MM.1S (cell line): ENCODE measurements around the gene CLINT1.
A peak's percentile ranks its signal among the peaks of the same experiment; 100 is the strongest.

Source experiments
- DNase-seq: peaks from one replicate; pipeline ENCODE4 v3.0.0-alpha.2; 2015
- H2AFZ ChIP-seq: fragments of 300-600 bp; sonication (generic); 2 replicates; pipeline ENCODE4 v1.6.0; 2016; ENCODE audit warnings: antibody characterized with exemption, low read length
- H3F3A ChIP-seq: fragments of 300-600 bp; sonication (generic); 2 replicates; pipeline ENCODE4 v1.6.1; 2016; ENCODE audit warnings: mild to moderate bottlenecking, antibody characterized with exemption, low read length, moderate library complexity, mixed read lengths; ENCODE audit not compliant: insufficient read depth
- H3K27ac ChIP-seq: fragments of 300-600 bp; sonication (generic); 2 replicates; pipeline ENCODE4 v1.5.1; 2016; ENCODE audit warnings: mild to moderate bottlenecking, low read length
- H3K27me3 ChIP-seq: fragments of 300-600 bp; sonication (generic); replicated peaks from 2 replicates; pipeline ENCODE4 v1.6.0; 2016; ENCODE audit warnings: low read length; ENCODE audit not compliant: insufficient read depth
- H3K36me3 ChIP-seq: fragments of 300-600 bp; sonication (generic); replicated peaks from 2 replicates; pipeline ENCODE4 v1.6.1; 2016; ENCODE audit warnings: mild to moderate bottlenecking, low read length, mixed read lengths; ENCODE audit not compliant: insufficient read depth
- H3K4me1 ChIP-seq: fragments of 300-600 bp; sonication (generic); 2 replicates; pipeline ENCODE4 v1.6.1; 2016; ENCODE audit warnings: low read length, mixed read lengths
- H3K4me2 ChIP-seq: fragments of 300-600 bp; sonication (generic); 2 replicates; pipeline ENCODE4 v1.6.0; 2016; ENCODE audit warnings: low read depth, low read length
- H3K4me3 ChIP-seq: fragments of 300-600 bp; sonication (generic); 2 replicates; pipeline ENCODE4 v1.5.1; 2016; ENCODE audit warnings: low read length, mixed read lengths
- H3K79me2 ChIP-seq: fragments of 300-600 bp; sonication (generic); 2 replicates; pipeline ENCODE4 v1.6.1; 2016; ENCODE audit warnings: mixed run types, low read length, mixed read lengths
- H3K9ac ChIP-seq: fragments of 300-600 bp; sonication (generic); 2 replicates; pipeline ENCODE4 v1.6.1; 2016; ENCODE audit warnings: low read length, mixed read lengths
- H3K9me2 ChIP-seq: fragments of 300-600 bp; sonication (generic); replicated peaks from 2 replicates; pipeline ENCODE4 v1.6.1; 2016; ENCODE audit warnings: mild to moderate bottlenecking, low read length, mixed read lengths; ENCODE audit not compliant: insufficient read depth
- H3K9me3 ChIP-seq: fragments of 300-600 bp; sonication (generic); replicated peaks from 2 replicates; pipeline ENCODE4 v1.6.1; 2016; ENCODE audit warnings: mild to moderate bottlenecking, low read length, mixed read lengths; ENCODE audit not compliant: insufficient read depth
- H4K20me1 ChIP-seq: fragments of 300-600 bp; sonication (generic); 2 replicates; pipeline ENCODE4 v1.6.1; 2016; ENCODE audit warnings: mild to moderate bottlenecking, low read length, moderate library complexity, mixed read lengths; ENCODE audit not compliant: insufficient read depth
- EZH2 ChIP-seq: fragments of 300-600 bp; sonication (generic); optimal IDR thresholded peaks from 2 replicates; pipeline ENCODE3; 2017; ENCODE audit warnings: low read depth, mild to moderate bottlenecking, antibody characterized with exemption, low read length, mixed read lengths
- EZH2phosphoT487 ChIP-seq: fragments of 300-600 bp; sonication (generic); IDR thresholded peaks from 2 replicates; pipeline ENCODE4 v1.6.1; 2018; ENCODE audit warnings: antibody characterized with exemption, low read length
- TF ChIP-seq, protein P1 (sequence below): fragments of 300-600 bp; sonication (generic); IDR thresholded peaks from 2 replicates; pipeline ENCODE4 v1.5.1; 2016; ENCODE audit warnings: antibody characterized with exemption, low read length, mixed read lengths

Gene CLINT1

DNA sequence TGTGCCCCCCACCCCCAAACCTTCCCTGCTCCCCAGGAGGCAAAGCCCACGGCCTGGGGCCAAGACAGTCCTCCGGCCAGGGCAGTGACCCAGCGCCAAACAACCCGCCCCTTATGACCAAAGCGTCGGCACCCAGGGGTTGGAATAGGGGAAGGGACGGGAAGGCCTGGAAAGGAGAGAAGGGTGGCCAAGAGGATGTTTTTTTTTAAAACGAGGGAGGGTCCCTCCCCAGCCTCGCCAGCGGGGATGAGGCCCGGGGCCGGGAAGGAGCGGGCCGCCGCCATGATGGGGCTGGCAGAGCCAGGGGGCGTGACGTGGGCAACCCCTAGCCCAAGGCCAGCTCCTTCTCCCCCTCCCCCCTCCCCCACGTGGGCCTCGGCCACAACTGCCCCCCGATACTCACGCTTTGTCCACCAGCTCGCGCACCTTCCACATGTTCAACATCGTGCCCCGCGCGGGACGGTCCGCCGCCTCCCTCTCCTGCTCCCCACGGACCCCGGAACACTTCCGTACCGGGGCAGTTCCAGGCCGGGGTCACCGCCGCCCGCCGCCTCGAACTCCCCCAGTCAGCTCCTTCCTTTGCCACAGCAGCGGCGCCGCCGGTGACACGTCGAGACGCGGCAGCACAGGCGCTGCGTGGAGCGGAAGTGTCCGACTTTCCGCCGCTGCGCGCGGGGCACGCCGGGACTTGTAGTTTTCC lies at the start of gene CLINT1:
CLINT1 (minus strand) TSS at position 619 of the 700 bp plus-strand sequence; CDS start at position 444, 175 bp downstream.
- Histone ChIP-seq H3K9ac (peak within 1 kb of the TSS; percentile 88), H3K4me2 (peak within 1 kb of the TSS; percentile 92), H3K4me3 (peak within 1 kb of the TSS; percentile 93), H3K79me2 (peaks cover 56% of the 10 kb centered on the region), H3K36me3 (0 out of 2 replicates have a peak, but pooled peaks cover 4% of the 10 kb centered on the region), H3F3A (peaks cover 41% of the 10 kb centered on the region), H3K27ac (peak within 1 kb of the TSS; percentile 94; the same call in 1 of the 2 replicates), H3K9me2 (no peaks in the 10 kb centered on the region), H3K27me3 (no peaks in the 10 kb centered on the region), H4K20me1 (peaks cover 12% of the 10 kb centered on the region), H3K4me1 (peaks cover 53% of the 10 kb centered on the region), H3K9me3 (no peaks in the 10 kb centered on the region), H2AFZ (peak within 1 kb of the TSS; percentile 73)
- TF ChIP-seq EZH2 (no peak), EZH2phosphoT487 (no peak)
- TF ChIP-seq, protein P1, sequence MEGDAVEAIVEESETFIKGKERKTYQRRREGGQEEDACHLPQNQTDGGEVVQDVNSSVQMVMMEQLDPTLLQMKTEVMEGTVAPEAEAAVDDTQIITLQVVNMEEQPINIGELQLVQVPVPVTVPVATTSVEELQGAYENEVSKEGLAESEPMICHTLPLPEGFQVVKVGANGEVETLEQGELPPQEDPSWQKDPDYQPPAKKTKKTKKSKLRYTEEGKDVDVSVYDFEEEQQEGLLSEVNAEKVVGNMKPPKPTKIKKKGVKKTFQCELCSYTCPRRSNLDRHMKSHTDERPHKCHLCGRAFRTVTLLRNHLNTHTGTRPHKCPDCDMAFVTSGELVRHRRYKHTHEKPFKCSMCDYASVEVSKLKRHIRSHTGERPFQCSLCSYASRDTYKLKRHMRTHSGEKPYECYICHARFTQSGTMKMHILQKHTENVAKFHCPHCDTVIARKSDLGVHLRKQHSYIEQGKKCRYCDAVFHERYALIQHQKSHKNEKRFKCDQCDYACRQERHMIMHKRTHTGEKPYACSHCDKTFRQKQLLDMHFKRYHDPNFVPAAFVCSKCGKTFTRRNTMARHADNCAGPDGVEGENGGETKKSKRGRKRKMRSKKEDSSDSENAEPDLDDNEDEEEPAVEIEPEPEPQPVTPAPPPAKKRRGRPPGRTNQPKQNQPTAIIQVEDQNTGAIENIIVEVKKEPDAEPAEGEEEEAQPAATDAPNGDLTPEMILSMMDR: no peak
- DNase-seq: peak; percentile 91

DNA sequence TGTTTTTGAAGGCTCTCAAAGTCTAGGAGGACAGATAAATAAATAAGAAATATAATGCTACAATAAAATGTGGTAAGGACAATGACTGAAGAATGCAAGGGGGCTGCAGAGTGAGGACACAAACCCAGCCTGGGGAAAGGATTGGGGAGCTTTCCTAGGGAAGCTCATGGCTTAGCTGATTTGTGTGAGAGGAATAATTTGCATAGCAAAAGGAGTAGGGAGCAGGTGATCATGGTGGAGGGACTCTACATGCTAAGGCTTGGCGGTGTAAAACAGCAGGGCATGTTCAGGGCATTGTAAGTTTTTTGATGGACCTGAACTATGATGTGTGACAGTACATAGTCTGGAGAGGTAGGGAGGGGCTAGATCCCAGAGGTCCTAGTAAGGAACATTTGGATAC lies 49.5 kb upstream of the CLINT1 start:
- TF ChIP-seq EZH2phosphoT487 (no peak), EZH2 (no peak)
- TF ChIP-seq, protein P1: no peak
- Histone ChIP-seq H3K9me2 (no peaks in the 10 kb centered on the region), H3K79me2 (no peaks in the 10 kb centered on the region), H3K36me3 (no peaks in the 10 kb centered on the region), H3K9me3 (no peaks in the 10 kb centered on the region), H3K4me3 (no peak overlapping the region), H4K20me1 (no peaks in the 10 kb centered on the region), H3F3A (peaks cover 11% of the 10 kb centered on the region), H3K27me3 (no peaks in the 10 kb centered on the region), H3K27ac (no peak overlapping the region), H3K9ac (no peak overlapping the region), H2AFZ (no peak overlapping the region), H3K4me2 (no peak overlapping the region), H3K4me1 (peaks cover 6% of the 10 kb centered on the region)
- no peak for DNase-seq

DNA sequence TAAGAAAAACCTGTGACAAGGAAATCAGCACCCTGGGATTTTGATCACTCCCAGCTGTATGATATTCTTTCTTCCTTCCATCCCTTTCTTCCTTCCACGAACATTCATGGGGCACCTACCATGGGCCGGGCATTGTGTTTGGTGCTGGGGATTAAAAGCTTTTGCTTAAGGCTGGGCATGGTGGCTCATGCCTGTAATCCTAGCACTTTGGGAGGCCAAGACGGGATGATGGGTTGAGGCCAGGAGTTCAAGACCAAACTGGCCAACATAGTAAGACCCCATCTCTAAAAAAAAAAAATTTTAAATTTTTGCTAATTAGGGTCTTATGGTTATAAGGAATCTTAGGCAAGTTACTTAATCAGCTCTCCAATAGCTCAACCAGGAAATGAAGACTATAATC lies 48.5 kb upstream of the CLINT1 start:
- no peaks in the 10 kb centered on the region for H3K9me3 ChIP-seq
- no peaks in the 10 kb centered on the region for H3K79me2 ChIP-seq
- TF ChIP-seq, protein P1: no peak
- no peak for TF ChIP-seq EZH2phosphoT487
- no peak for TF ChIP-seq EZH2
- H3K4me1 ChIP-seq: no peaks in the 10 kb centered on the region
- H3K27me3 ChIP-seq: no peaks in the 10 kb centered on the region
- H3K27ac ChIP-seq: no peak overlapping the region
- H3K36me3 ChIP-seq: no peaks in the 10 kb centered on the region
- H3K4me3 ChIP-seq: no peak overlapping the region
- H2AFZ ChIP-seq: no peak overlapping the region
- H4K20me1 ChIP-seq: no peaks in the 10 kb centered on the region
- no peak overlapping the region for H3K9ac ChIP-seq
- H3F3A ChIP-seq: peaks cover under 1% of the 10 kb centered on the region; the same call in 1 of the 2 replicates
- no peak for DNase-seq
- no peaks in the 10 kb centered on the region for H3K9me2 ChIP-seq
- no peak overlapping the region for H3K4me2 ChIP-seq
